Measurements from ENCODE around the gene GHITM. TPM values are rescaled to one million over a fixed set of nuclear protein-coding genes. Genes with fewer than 3 reads are reported as not detected.

Gene GHITM
- polyA plus RNA-seq, 1 experiment: 204 TPM

GRCh38 chr10:84156768-84157167 lies 17.5 kb downstream of the GHITM start:
- H3K4me3 ChIP-seq (ENCODE audit: low read depth, low read length): no peak overlapping the region
- ChIA-PET POLR2A (no interaction called here), CTCF (interaction anchor here (2.6 kb wide), 1 partner anchor 9 kb away, joined by 12 read pairs; no protein-coding TSS in a partner anchor)
- TF ChIP-seq, protein P1, sequence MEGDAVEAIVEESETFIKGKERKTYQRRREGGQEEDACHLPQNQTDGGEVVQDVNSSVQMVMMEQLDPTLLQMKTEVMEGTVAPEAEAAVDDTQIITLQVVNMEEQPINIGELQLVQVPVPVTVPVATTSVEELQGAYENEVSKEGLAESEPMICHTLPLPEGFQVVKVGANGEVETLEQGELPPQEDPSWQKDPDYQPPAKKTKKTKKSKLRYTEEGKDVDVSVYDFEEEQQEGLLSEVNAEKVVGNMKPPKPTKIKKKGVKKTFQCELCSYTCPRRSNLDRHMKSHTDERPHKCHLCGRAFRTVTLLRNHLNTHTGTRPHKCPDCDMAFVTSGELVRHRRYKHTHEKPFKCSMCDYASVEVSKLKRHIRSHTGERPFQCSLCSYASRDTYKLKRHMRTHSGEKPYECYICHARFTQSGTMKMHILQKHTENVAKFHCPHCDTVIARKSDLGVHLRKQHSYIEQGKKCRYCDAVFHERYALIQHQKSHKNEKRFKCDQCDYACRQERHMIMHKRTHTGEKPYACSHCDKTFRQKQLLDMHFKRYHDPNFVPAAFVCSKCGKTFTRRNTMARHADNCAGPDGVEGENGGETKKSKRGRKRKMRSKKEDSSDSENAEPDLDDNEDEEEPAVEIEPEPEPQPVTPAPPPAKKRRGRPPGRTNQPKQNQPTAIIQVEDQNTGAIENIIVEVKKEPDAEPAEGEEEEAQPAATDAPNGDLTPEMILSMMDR (IDR thresholded peaks at IDR 0.05; ENCODE audit: insufficient read depth, low read depth, low read length): no peak
- DNase-seq (ENCODE audit: low read depth): no peak
- H3K27me3 ChIP-seq (ENCODE audit: control insufficient read depth, insufficient read depth, low read length): no peaks in the 10 kb centered on the region
- peaks cover 2% of the 10 kb centered on the region for H3K36me3 ChIP-seq (ENCODE audit: control insufficient read depth, insufficient read depth, low read length)

DNA sequence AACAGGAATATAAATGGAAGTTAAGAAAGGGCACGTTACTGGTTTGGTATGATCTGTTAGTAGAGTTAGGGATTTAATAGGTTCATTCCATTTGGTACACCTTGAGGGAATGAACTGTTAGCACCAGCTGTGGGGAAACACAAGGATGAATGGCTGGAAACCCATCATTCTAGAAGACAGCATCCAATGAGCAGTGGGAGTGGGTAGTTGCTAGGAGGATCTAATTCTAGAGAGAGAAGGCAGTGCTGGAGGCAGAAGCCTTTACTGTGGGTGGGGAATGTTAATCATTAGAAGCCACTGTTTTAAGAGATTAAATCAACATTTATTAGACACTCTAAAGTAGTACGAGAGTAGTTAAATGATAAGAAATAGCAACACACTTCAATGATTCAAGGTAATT lies 18.8 kb downstream of the GHITM start:
- no peak overlapping the region for H3K4me3 ChIP-seq (ENCODE audit: low read depth, low read length)
- CTCF ChIA-PET: interaction anchor here (1.7 kb wide), 1 partner anchor 10 kb away, joined by 6 read pairs; no protein-coding TSS in a partner anchor
- DNase-seq (ENCODE audit: low read depth): no peak
- no peaks in the 10 kb centered on the region for H3K27me3 ChIP-seq (ENCODE audit: control insufficient read depth, insufficient read depth, low read length)
- H3K36me3 ChIP-seq (ENCODE audit: control insufficient read depth, insufficient read depth, low read length): peaks cover 2% of the 10 kb centered on the region
- POLR2A ChIA-PET: no interaction called here
- TF ChIP-seq, protein P1 (IDR thresholded peaks at IDR 0.05; ENCODE audit: insufficient read depth, low read depth, low read length): no peak

DNA sequence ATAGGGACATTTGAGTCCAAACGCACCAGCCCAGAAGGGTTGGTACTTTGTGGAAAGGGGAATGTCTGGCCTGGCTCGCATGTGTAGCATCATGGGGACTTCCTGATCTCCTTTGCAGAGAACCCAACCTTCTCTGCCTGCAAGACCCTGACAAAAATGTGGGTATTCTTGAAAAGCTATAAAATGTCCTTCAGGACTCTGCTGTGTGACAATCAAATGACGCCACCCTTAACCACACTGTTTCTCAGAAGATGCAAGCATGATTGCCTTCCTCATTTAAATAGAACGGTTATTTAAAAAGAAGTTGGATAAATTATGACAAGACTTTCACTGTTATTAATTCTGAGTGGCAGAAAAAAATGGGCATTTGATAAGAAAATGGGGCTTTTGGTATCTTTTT lies 19.2 kb downstream of the GHITM start:
- Histone ChIP-seq H3K4me3 (ENCODE audit: low read depth, low read length) (no peak overlapping the region), H3K27me3 (ENCODE audit: control insufficient read depth, insufficient read depth, low read length) (no peaks in the 10 kb centered on the region), H3K36me3 (ENCODE audit: control insufficient read depth, insufficient read depth, low read length) (peaks cover 2% of the 10 kb centered on the region)
- TF ChIP-seq, protein P1 (IDR thresholded peaks at IDR 0.05; ENCODE audit: insufficient read depth, low read depth, low read length): no peak
- POLR2A ChIA-PET: no interaction called here
- no peak for DNase-seq (ENCODE audit: low read depth)
- CTCF ChIA-PET: interaction anchor here (1.7 kb wide), 1 partner anchor 10 kb away, joined by 6 read pairs; no protein-coding TSS in a partner anchor

DNA sequence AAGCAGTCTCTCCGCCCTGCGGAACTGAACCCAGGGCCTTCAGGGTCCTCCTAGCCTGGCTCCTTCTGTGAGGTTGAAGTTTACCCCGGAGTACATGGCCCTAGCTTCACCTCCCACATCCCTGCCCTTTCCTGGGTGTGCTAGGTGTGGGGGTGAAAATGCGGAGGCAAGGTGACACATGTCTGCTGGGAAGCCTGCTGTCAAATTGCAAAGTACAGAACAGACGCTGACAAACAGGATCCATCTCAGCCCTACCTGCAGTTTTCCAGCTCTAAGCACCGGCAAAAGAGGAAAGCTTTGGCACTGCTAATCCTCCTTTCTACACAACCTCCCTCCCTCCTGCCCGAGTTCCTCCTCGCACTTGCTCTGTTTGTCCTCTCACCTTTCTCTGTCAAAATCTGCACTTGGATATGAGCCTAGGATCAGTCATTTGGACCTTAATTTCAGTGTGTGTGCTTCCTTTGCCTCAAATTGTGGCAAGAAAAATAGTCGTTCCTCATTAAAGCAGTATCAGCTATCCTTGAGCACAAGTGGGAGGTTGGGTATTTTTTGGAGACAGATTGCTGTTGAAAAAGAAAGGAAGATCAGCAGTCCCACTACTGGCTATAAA lies 19.9 kb downstream of the GHITM start:
- no peak overlapping the region for H3K4me3 ChIP-seq (ENCODE audit: low read depth, low read length)
- no peaks in the 10 kb centered on the region for H3K27me3 ChIP-seq (ENCODE audit: control insufficient read depth, insufficient read depth, low read length)
- CTCF ChIA-PET: interaction anchor here (1.7 kb wide), 1 partner anchor 11 kb away, joined by 6 read pairs; no protein-coding TSS in a partner anchor
- TF ChIP-seq, protein P1 (IDR thresholded peaks at IDR 0.05; ENCODE audit: insufficient read depth, low read depth, low read length): no peak
- POLR2A ChIA-PET: no interaction called here
- DNase-seq (ENCODE audit: low read depth): no peak
- H3K36me3 ChIP-seq (ENCODE audit: control insufficient read depth, insufficient read depth, low read length): peaks cover 2% of the 10 kb centered on the region

DNA sequence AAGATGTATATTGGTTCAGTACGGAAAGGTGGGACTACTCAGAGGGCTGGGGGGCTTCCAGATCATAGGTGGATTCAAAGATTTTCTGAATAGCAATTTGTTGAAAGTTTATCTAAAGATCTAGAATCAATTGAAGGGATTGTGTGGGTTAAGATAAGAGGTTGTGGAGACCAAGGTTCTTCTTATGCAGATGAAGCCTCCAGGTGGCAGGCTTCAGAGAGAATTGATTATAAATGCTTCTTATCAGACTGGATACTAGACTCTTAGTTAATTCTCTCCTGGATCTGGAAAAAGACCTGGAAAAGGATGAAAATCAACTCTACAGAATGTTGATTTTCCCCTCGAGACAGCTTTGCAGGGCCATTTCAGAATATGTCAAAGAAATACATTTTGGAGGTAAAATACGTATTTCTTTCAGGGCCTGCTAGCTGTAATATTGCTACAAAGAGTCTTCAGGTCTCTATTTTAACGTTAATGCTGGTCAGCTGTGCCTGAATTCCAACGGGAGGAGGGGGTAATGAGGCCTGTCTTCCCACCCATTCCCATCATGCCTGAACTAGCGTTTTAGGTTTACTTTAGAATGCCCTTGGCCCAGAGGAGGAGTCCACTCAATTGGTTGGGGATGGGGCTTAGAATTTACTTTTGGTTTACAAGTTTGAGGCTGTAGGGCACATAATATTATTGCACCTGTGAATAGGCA lies 21.5 kb downstream of the GHITM start:
- Histone ChIP-seq H3K4me3 (ENCODE audit: low read depth, low read length) (no peak overlapping the region), H3K36me3 (ENCODE audit: control insufficient read depth, insufficient read depth, low read length) (no peaks in the 10 kb centered on the region), H3K27me3 (ENCODE audit: control insufficient read depth, insufficient read depth, low read length) (peaks cover 2% of the 10 kb centered on the region; the same call in 1 of the 2 replicates)
- ChIA-PET POLR2A (no interaction called here), CTCF (no interaction called here)
- TF ChIP-seq, protein P1 (IDR thresholded peaks at IDR 0.05; ENCODE audit: insufficient read depth, low read depth, low read length): no peak
- DNase-seq (ENCODE audit: low read depth): no peak
